GM10266 (cell line): Measurements from ENCODE around the gene MYO1E.
A peak's percentile ranks its signal among the peaks of the same experiment; 100 is the strongest.

Experiments used
- DNase-seq: peaks from one replicate; pipeline ENCODE4 v3.0.0; 2012; ENCODE audit errors: extremely low spot score
- CTCF ChIP-seq: IDR thresholded peaks from 2 replicates; pipeline ENCODE4 v1.5.1; 2012; ENCODE audit warnings: mild to moderate bottlenecking, low read depth; ENCODE audit not compliant: control insufficient read depth, insufficient read depth; ENCODE audit errors: missing control alignments

The MYO1E gene

GRCh38 chr15:59371458-59372351 lies 966 bp downstream of the MYO1E start:
- DNase-seq, result peak; percentile 53
- no peak for TF ChIP-seq CTCF

GRCh38 chr15:59369597-59369996 lies 3.1 kb downstream of the MYO1E start:
- DNase-seq, result peak; percentile 46

GRCh38 chr15:59367022-59367451 lies 5.6 kb downstream of the MYO1E start:
- no peak for DNase-seq
- TF ChIP-seq CTCF, result no peak

More at GRCh38 chr15:59369597-59369996, 3.1 kb downstream of the MYO1E start:
- TF ChIP-seq CTCF, result no peak

GRCh38 chr15:59366333-59367021 lies 6.2 kb downstream of the MYO1E start:
- no peak for TF ChIP-seq CTCF
- no peak for DNase-seq

GRCh38 chr15:59364248-59364647 lies 8.4 kb downstream of the MYO1E start:
- DNase-seq, result no peak
- no peak for TF ChIP-seq CTCF

- no peak for DNase-seq
- no peak for TF ChIP-seq CTCF
Observed at GRCh38 chr15:59362331-59362730, 10.3 kb downstream of the MYO1E start.

GRCh38 chr15:59360896-59361295 lies 11.8 kb downstream of the MYO1E start:
- DNase-seq, result no peak
- no peak for TF ChIP-seq CTCF
